Activated CD8-positive, alpha-beta T cell treated with anti-CD3 and anti-CD28 coated beads for 36 hours (primary cell): ENCODE results near the gene CPNE2. TPM values are rescaled to one million over a fixed set of nuclear protein-coding genes. Genes with fewer than 3 reads are reported as not detected.

Source experiments
- ATAC-seq: fragments of 200-7000 bp; cut with Tn5 transposase; one replicate; pipeline ENCODE4 v1.10.0; 2021; ENCODE audit warnings: mild to moderate bottlenecking, moderate library complexity
- CTCF ChIA-PET: fragments of 350-600 bp; sonication (Branson Sonifier 250); formaldehyde crosslinking; loops from one replicate; lab custom pipeline; 2021; ENCODE audit warnings: antibody characterized with exemption; lab: Charles Lee
- POLR2A ChIA-PET: fragments of 350-600 bp; sonication (Branson Sonifier 250); formaldehyde crosslinking; loops from one replicate; lab custom pipeline; 2021; ENCODE audit warnings: antibody characterized with exemption; lab: Charles Lee
- DNase-seq: peaks from one replicate; pipeline ENCODE4 v3.0.0-alpha.2; 2020
- H3K27ac Mint-ChIP-seq: one replicate; pipeline ENCODE4 v1.8.0; 2021; ENCODE audit warnings: mild to moderate bottlenecking, mixed read lengths
- H3K27me3 Mint-ChIP-seq: one replicate; pipeline ENCODE4 v1.8.0; 2021; ENCODE audit warnings: mixed read lengths
- H3K36me3 Mint-ChIP-seq: one replicate; pipeline ENCODE4 v1.8.0; 2021; ENCODE audit warnings: low read depth, mixed read lengths
- H3K4me1 Mint-ChIP-seq: one replicate; pipeline ENCODE4 v1.8.0; 2021; ENCODE audit warnings: low read depth, mixed read lengths
- H3K4me3 Mint-ChIP-seq: one replicate; pipeline ENCODE4 v1.8.0; 2021; ENCODE audit warnings: mild to moderate bottlenecking, moderate library complexity, mixed read lengths
- H3K9me3 Mint-ChIP-seq: one replicate; pipeline ENCODE4 v1.8.0; 2021; ENCODE audit warnings: mixed read lengths
- intact Hi-C: fragments of 100-400 bp; cut with micrococcal nuclease; formaldehyde crosslinking; loops from one replicate; pipeline ENCODE4 v1.10.0; 2022
- total RNA-seq, 2 experiments: library from RNA; stranded (reverse); gene quantifications; one replicate each; pipeline ENCODE4 v1.2.3, GENCODE V29; 2021
- TF ChIP-seq, protein P1 (sequence below): fragments of 200-600 bp; IDR thresholded peaks from one replicate; pipeline ENCODE4 v1.8.0; 2022; ENCODE audit warnings: antibody characterized with exemption, mild to moderate bottlenecking

Gene CPNE2
- total RNA-seq, 2 experiments from 2014 or later: 18.6 to 20.6 TPM

DNA sequence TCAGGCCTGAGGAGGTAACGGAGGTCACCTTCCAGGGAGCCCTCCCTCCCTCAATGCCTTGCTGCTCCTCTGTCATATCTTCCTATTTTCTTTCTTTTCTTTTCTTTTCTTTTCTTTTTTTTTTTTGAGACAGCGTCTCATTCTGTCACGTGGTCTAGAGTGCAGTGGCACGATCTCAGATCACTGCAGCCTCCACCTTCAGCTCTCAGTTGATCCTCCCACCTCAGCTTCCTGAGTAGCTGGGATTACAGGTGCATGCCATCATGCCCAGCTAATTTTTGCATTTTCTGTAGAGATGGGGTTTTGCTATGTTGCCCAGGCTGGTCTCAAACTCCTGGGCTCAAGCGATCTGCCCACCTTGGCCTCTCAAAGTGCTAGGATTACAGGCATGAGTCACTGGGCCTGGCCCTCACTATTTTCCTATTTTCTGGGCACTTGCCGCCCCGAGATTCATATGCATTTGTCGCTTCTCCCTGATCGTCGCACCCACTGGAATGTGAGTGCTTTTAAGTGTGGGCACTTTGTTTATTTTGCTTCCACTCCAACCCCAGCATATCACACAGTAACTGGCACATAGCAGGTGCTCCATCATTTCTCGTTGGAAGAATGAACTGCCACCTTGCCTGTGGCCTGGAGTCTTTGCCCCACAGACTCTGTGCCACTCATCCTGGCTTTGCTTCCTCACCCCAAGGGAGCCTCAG, 31.7 kb downstream of the CPNE2 start:
- DNase-seq (no peak), ATAC-seq (no peak)
- TF ChIP-seq, protein P1, sequence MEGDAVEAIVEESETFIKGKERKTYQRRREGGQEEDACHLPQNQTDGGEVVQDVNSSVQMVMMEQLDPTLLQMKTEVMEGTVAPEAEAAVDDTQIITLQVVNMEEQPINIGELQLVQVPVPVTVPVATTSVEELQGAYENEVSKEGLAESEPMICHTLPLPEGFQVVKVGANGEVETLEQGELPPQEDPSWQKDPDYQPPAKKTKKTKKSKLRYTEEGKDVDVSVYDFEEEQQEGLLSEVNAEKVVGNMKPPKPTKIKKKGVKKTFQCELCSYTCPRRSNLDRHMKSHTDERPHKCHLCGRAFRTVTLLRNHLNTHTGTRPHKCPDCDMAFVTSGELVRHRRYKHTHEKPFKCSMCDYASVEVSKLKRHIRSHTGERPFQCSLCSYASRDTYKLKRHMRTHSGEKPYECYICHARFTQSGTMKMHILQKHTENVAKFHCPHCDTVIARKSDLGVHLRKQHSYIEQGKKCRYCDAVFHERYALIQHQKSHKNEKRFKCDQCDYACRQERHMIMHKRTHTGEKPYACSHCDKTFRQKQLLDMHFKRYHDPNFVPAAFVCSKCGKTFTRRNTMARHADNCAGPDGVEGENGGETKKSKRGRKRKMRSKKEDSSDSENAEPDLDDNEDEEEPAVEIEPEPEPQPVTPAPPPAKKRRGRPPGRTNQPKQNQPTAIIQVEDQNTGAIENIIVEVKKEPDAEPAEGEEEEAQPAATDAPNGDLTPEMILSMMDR: no peak
- peaks cover 57% of the 10 kb centered on the region for H3K4me1 Mint-ChIP-seq
- ChIA-PET POLR2A (interaction anchor here (1.0 kb wide), 1 partner anchor 20 kb away, joined by 3 read pairs; no protein-coding TSS in a partner anchor), CTCF (interaction anchor here (1.4 to 1.9 kb wide), 3 partner anchors 10 to 30 kb away, joined by 3 to 6 read pairs (median 3); no protein-coding TSS in a partner anchor)
- H3K9me3 Mint-ChIP-seq: no peaks in the 10 kb centered on the region
- no peaks in the 10 kb centered on the region for H3K27me3 Mint-ChIP-seq
- H3K4me3 Mint-ChIP-seq: no peak overlapping the region
- H3K27ac Mint-ChIP-seq: peak overlapping the region; percentile 61
- intact Hi-C loops: no loop called here
- no peaks in the 10 kb centered on the region for H3K36me3 Mint-ChIP-seq

DNA sequence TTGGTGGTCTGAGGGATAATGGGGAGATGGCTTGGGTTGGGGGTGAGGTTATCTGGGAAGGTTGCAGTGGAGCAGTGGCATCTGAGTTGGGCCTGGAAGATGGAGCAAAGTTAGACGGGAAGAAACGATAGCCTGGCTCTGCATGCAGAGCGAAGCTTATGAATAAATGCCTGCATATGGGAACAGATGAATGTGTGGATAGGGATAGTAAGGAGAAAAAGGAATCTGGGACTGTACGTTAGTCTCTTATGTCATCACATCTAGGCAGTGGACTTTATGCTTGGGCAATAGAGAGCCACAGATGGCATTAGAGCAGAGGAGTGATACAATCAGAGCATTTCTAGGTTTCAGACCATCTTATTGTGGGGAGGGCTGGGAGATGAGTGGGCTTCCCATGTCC, 33.0 kb downstream of the CPNE2 start:
- ChIA-PET POLR2A (interaction anchor here (1.0 to 1.2 kb wide), 2 partner anchors 15 to 21 kb away, joined by 3 read pairs; no protein-coding TSS in a partner anchor), CTCF (interaction anchor here (0.6 to 3.0 kb wide), 3 partner anchors 21 to 266 kb away, joined by 3 to 17 read pairs (median 4); no protein-coding TSS in a partner anchor)
- Mint-ChIP-seq H3K4me3 (no peak overlapping the region), H3K9me3 (no peaks in the 10 kb centered on the region), H3K36me3 (no peaks in the 10 kb centered on the region), H3K27ac (no peak overlapping the region), H3K27me3 (no peaks in the 10 kb centered on the region), H3K4me1 (peaks cover 66% of the 10 kb centered on the region)
- intact Hi-C loops: no loop called here
- no peak for DNase-seq
- ATAC-seq: no peak
- TF ChIP-seq, protein P1: no peak

DNA sequence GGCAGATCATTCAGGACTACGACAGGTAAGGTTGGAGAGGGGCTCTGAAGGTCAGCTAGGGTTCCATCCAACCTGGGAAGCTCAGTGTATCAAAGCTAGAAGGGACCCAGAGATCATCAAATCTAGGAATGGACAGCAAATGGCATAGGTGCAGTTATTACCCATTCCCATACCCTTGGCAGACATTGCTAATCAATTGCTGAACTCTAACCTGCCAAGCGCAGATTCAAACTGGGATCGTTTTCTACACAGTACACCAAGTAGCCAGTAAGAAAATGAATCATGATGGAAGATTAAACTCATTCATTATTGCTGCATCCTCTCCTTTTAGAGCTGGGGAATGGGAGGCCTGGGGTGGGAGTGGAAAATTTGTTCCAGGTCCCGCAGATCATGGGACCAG, 33.6 kb downstream of the CPNE2 start:
- ChIA-PET POLR2A (interaction anchor here (1.2 to 1.4 kb wide), 3 partner anchors 10 to 33 kb away, joined by 3 to 6 read pairs (median 6); partner anchors contain the start of gene CPNE2), CTCF (interaction anchor here (0.6 to 3.0 kb wide), 5 partner anchors 15 to 266 kb away, joined by 3 to 17 read pairs (median 4); partner anchors contain the start of gene CPNE2)
- no peak for DNase-seq
- intact Hi-C loops: no loop called here
- ATAC-seq: no peak
- Mint-ChIP-seq H3K27ac (no peak overlapping the region), H3K4me3 (no peak overlapping the region), H3K4me1 (peaks cover 72% of the 10 kb centered on the region), H3K27me3 (no peaks in the 10 kb centered on the region), H3K36me3 (no peaks in the 10 kb centered on the region), H3K9me3 (no peaks in the 10 kb centered on the region)
- TF ChIP-seq, protein P1: no peak

DNA sequence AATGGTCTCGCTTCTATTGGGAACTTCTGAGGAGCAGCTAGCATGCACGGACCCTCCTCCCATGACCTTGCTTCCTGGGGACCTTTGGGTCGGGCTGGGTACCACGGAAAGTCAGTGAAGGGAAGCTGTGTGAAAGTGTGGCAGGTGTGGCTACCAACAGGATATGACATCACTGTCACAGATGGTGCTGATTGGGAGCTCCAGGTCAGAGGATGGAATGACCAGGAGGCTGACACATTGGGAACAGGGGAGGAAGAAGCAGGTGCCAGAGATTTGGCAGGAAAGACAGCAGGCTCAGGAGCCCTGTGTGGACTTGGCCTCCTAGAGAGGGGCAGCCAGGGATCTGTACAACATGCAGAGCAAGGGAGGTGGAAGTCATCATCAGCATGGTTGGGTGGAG, 34.0 kb downstream of the CPNE2 start:
- intact Hi-C loops: no loop called here
- ATAC-seq (no peak), DNase-seq (peak; percentile 30)
- Mint-ChIP-seq H3K27ac (peak overlapping the region; percentile 88), H3K9me3 (no peaks in the 10 kb centered on the region), H3K4me3 (no peak overlapping the region), H3K27me3 (no peaks in the 10 kb centered on the region), H3K36me3 (no peaks in the 10 kb centered on the region), H3K4me1 (peaks cover 76% of the 10 kb centered on the region)
- ChIA-PET CTCF (interaction anchor here (0.8 to 3.0 kb wide), 7 partner anchors 15 to 42 kb away, joined by 3 to 17 read pairs (median 4); partner anchors contain the start of gene CPNE2), POLR2A (interaction anchor here (1.2 to 4.3 kb wide), 5 partner anchors 10 to 34 kb away, joined by 3 to 23 read pairs (median 6); partner anchors contain the start of gene CPNE2)
- TF ChIP-seq, protein P1: no peak
